Activated CD8-positive, alpha-beta memory T cell treated with anti-CD3 and anti-CD28 coated beads, Interleukin-2, amount 50 U/mL, for 24 hours (primary cell): ENCODE results near the gene RDM1.

ENCODE experiments used
- DNase-seq: peaks from one replicate; pipeline ENCODE4 v3.0.0-alpha.2; 2020; ENCODE audit errors: extremely low read depth

RDM1 gene

GRCh38 chr17:35870906-35871819 is 59.4 kb downstream of the RDM1 start:
- no peak for DNase-seq

GRCh38 chr17:35868737-35869136 is 61.8 kb downstream of the RDM1 start, which contains the start of gene HEATR9:
TSS of gene HEATR9 (minus strand) at chr17:35868891. CDS start at chr17:35868742, 149 bp downstream.
- DNase-seq: no peak
